Measurements from ENCODE around the gene LRRN2.
"Not testable (repeated sequence)": the region's sequence is repeated elsewhere in the genome, so short reads cannot be mapped to it uniquely, and the experiment has no call there.

The LRRN2 gene

GRCh38 chr1:204629459-204629858 is 56.1 kb downstream of the LRRN2 start:
- DNase-seq, result not testable (repeated sequence)

DNA sequence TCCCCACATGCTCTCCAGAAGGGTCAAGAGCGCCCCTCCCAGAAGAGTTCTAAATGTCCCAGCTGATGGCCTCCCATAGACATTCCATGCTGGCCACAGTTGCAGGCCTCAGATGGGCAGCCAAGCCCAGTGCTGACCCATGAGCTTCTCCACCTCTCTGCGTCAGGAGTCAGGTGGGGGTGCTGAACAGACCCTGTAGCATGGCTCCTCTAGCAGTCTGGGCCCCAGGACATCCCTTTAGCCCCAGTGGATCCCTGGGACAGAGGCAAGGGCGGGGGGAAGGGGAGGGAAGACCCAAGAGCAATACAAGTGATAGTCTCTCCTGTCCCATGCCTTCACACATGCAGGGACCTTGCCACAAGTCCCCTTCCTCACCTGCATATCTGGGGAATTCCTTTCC is 56.7 kb downstream of the LRRN2 start:
- DNase-seq, result no peak

GRCh38 chr1:204627436-204627835 is 58.1 kb downstream of the LRRN2 start:
- DNase-seq, result no peak

GRCh38 chr1:204626381-204626780 is 59.2 kb downstream of the LRRN2 start:
- DNase-seq, result no peak

GRCh38 chr1:204624631-204625216 is 60.8 kb downstream of the LRRN2 start:
- no peak for DNase-seq

DNA sequence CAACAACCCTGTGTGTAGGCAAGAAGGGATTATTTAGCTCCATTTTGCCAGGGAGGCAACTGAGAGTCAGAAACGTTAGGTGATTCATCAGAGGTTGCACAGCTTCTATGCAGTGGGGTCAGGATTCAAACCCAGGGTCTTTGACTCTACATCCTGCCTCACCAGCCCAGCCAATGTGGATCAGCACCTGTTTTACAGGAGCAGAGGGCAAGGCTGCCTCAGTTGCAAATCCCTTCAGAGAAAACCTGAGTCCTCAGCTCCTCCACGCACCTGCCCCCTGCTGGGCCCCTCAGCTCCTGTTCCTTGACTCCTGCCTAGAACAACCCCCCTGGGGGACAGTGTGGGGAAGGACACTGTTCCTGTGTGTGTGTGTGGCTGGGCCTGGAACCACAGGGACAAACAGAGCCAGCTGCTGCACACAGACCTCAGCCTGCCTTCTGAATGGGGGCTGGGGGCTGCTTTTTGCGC is 61.6 kb downstream of the LRRN2 start:
- DNase-seq, result no peak

- DNase-seq, result no peak
These were observed 62.1 kb downstream of the LRRN2 start for GRCh38 chr1:204623365-204623893.

DNA sequence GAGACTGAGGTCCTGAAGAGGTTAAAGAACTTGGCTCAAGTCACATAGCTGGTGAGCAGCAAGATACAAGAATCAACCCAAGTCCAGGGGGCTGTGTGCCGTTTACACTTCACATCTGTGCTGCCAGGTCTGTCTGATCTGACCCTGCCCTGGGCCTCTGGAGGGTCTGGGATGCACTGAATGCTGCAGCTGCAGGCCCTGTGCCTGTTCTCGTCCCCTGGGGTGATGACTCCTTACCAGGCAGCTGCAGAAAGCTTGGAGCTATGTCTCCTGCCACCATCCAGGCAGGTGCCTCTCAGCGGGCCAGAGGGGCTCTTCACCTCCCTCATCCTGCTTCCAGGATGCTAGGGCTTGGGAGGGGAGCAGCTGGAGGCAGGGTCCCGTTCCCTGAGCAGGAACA is 63.5 kb downstream of the LRRN2 start:
- no peak for DNase-seq

GRCh38 chr1:204621396-204621795 is 64.1 kb downstream of the LRRN2 start:
- DNase-seq, result no peak

DNA sequence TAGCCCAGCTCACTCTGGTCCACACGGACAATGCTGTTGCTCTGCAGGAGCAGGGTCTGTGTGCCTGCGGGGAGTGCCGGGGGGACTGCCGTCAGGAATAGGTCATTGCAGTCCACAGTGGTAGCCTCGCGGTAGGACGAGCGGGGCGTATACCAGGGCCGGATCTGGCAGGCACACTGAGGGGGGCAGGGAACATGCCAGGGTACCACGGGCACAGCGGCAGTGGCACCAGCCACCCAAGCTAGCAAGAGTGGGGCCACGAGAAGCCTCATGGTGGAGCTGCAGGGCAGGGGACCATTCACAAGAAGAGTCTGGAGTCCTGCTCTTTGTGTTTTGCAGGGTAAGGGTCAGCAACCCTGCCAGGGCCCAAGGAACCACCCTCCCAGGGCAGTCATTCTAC is 65.8 kb downstream of the LRRN2 start:
- DNase-seq, result no peak

- DNase-seq, result no peak
These were observed 67.3 kb downstream of the LRRN2 start for GRCh38 chr1:204618148-204618760.

GRCh38 chr1:204617256-204618147 is 68.0 kb downstream of the LRRN2 start:
- no peak for DNase-seq

- no peak for DNase-seq
These were observed 68.9 kb downstream of the LRRN2 start for GRCh38 chr1:204616641-204617040.

GRCh38 chr1:204615881-204616280 is 69.7 kb downstream of the LRRN2 start:
- no peak for DNase-seq

GRCh38 chr1:204613636-204614035 is 71.9 kb downstream of the LRRN2 start:
- no peak for DNase-seq

DNA sequence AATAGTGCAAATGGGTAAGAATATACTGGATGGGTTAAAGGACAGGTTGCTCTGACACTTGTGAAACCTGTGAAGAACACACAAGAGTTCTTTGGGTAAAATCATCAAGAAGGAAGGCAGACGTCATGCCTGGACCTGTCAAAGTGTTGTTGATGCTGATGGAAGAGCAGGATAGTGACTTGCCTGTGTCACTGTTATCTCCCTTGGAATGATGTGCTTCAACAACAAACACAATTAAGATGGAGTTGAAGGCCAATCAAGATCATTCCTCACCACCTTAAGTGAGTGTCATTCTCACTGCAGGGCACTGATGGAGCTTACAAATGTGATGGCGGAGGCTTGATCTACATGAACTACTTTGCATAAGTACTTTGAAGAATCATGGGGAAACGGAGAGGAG is 73.2 kb downstream of the LRRN2 start:
- no peak for DNase-seq

DNA sequence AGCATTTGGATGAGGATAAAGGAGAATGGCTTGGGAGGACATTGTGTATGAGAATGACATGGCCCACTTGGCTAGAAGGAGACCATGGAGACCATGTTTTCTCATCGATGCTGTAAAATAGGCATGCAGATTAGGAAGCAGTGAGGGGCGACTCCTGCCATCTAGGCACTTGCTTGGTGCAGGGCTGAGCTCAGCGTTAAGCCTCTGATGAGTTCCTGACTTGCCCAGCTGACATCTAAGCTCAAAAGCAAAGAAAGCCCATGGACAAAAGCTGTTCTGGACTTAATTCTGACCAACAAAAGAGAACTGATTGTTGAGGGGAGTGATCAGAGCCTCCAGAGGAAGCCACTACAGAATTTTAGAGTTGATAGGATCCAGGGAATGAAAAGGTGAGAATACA is 74.5 kb downstream of the LRRN2 start:
- DNase-seq, result no peak

- DNase-seq, result no peak
These were observed 77.6 kb downstream of the LRRN2 start for GRCh38 chr1:204607910-204608309.

- DNase-seq, result no peak
These were observed 79.7 kb downstream of the LRRN2 start for GRCh38 chr1:204605791-204606190.

DNA sequence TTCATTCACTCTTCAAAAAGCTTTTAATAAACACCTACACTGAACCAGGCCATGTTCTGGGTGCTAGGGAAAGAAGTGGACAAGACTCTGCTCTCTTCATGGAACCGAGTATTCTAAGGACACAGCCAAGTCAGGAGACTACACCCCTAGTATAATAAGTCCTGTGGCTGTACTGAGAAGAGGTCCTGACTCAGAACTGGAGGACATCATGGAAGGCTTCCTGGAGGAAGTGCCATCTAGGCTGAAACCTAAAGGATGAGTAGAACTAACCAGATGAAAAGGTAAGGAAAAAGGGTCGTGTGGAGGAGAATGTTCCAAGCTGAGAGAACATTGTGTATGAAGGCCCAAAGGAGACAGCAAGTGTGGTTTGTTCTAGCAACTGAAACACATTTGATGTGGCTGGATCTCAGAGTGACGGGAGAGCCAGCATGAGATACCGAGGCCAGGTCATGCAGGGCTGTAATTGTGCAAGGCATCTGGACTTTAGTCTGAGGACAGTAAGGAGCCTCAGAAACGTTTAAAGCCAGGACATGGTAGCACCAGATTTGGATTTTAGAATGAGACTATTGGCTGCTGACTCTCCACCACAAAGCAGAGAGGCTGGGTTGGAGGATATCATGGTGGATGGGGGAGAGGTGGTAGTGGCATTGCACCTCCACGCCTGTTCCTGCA is 82.5 kb downstream of the LRRN2 start:
- DNase-seq, result no peak

DNA sequence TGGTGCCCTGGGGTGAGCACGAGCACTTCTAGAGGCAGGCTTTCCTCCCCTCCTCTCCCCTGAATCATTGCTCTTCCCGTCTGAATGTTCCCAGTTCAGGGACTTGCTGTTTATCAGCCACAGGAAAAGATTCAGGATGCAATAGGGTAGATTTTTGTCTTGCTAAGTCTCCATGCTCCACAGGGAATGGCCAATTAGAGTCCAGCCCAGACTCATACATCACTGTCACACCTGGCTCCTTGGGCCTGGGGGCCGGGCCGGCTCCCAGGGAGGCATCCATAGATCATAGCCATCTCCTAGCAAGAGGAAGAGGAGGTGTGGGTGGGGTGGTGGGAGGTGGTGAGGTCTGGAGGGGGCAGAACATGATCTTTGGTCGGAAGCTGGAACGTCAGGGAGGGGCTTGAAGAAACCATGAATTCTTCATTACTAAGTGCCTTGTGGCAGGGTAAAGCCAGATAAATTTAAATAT is 83.4 kb downstream of the LRRN2 start:
- no peak for DNase-seq

GRCh38 chr1:204600968-204601367 is 84.6 kb downstream of the LRRN2 start:
- no peak for DNase-seq

GRCh38 chr1:204600203-204600602 is 85.3 kb downstream of the LRRN2 start:
- DNase-seq, result no peak

Measured in fibroblast of skin of abdomen (primary cell).